HEK293T (cell line): ENCODE results near the gene PTPRCAP.

Source experiments
- BHLHE40 ChIP-seq: fragments of 450-650 bp; IDR thresholded peaks from 2 replicates; pipeline ENCODE4 v1.6.1; 2016; ENCODE audit warnings: mild to moderate bottlenecking, moderate library complexity, borderline replicate concordance
- ELF4 ChIP-seq: fragments of 450-650 bp; IDR thresholded peaks from 2 replicates; pipeline ENCODE4 v1.6.1; 2017; ENCODE audit warnings: antibody characterized with exemption
- FOXK2 ChIP-seq: fragments of 450-650 bp; IDR thresholded peaks from 2 replicates; pipeline ENCODE4 v1.6.1; 2016; ENCODE audit warnings: mild to moderate bottlenecking
- SP1 ChIP-seq: fragments of 450-650 bp; IDR thresholded peaks from 2 replicates; pipeline ENCODE4 v1.6.1; 2017
- ZNF384 ChIP-seq: fragments of 450-650 bp; IDR thresholded peaks from 2 replicates; pipeline ENCODE4 v1.6.1; 2016

GRCh38 chr11:67420646-67421429 lies 16.6 kb downstream of the PTPRCAP start:
- TF ChIP-seq ZNF384 (no peak), BHLHE40 (no peak), ELF4 (no peak), SP1 (no peak), FOXK2 (no peak)
